Measurements from ENCODE around the gene SKI.
"Not testable (repeated sequence)": the region's sequence is repeated elsewhere in the genome, so short reads cannot be mapped to it uniquely, and the experiment has no call there.

The SKI gene

GRCh38 chr1:2242814-2243725 is 15.0 kb downstream of the SKI start:
- no peak for DNase-seq (ENCODE audit: low read depth)

- DNase-seq (ENCODE audit: low read depth), result not testable (repeated sequence)
These were observed 18.9 kb downstream of the SKI start for GRCh38 chr1:2247045-2247394.

GRCh38 chr1:2247760-2248126 is 19.6 kb downstream of the SKI start:
- no peak for DNase-seq (ENCODE audit: low read depth)

- DNase-seq (ENCODE audit: low read depth), result no peak
These were observed 20.2 kb downstream of the SKI start for GRCh38 chr1:2248127-2248826.

- DNase-seq (ENCODE audit: low read depth), result no peak
These were observed 20.9 kb downstream of the SKI start for GRCh38 chr1:2248854-2249558.

- no peak for DNase-seq (ENCODE audit: low read depth)
These were observed 21.4 kb downstream of the SKI start for GRCh38 chr1:2249559-2249906.

GRCh38 chr1:2250721-2251281 is 22.7 kb downstream of the SKI start:
- DNase-seq (ENCODE audit: low read depth), result no peak

GRCh38 chr1:2251363-2251762 is 23.2 kb downstream of the SKI start:
- DNase-seq (ENCODE audit: low read depth), result no peak

- no peak for DNase-seq (ENCODE audit: low read depth)
These were observed 23.7 kb downstream of the SKI start for GRCh38 chr1:2251786-2252185.

GRCh38 chr1:2252423-2252822 is 24.3 kb downstream of the SKI start:
- no peak for DNase-seq (ENCODE audit: low read depth)

GRCh38 chr1:2253036-2253796 is 25.1 kb downstream of the SKI start:
- no peak for DNase-seq (ENCODE audit: low read depth)

- DNase-seq (ENCODE audit: low read depth), result no peak
These were observed 25.8 kb downstream of the SKI start for GRCh38 chr1:2253797-2254480.

GRCh38 chr1:2255047-2255419 is 26.9 kb downstream of the SKI start:
- no peak for DNase-seq (ENCODE audit: low read depth)

GRCh38 chr1:2255420-2256369 is 27.6 kb downstream of the SKI start:
- peak; percentile 62 for DNase-seq (ENCODE audit: low read depth)

GRCh38 chr1:2256435-2257244 is 28.5 kb downstream of the SKI start:
- DNase-seq (ENCODE audit: low read depth), result no peak

GRCh38 chr1:2257245-2257627 is 29.1 kb downstream of the SKI start:
- DNase-seq (ENCODE audit: low read depth), result no peak

- no peak for DNase-seq (ENCODE audit: low read depth)
These were observed 30.1 kb downstream of the SKI start for GRCh38 chr1:2258122-2258681.

- peak; percentile 41 for DNase-seq (ENCODE audit: low read depth)
These were observed 30.9 kb downstream of the SKI start for GRCh38 chr1:2258996-2259395.
